GM21737 (cell line): ENCODE results near the gene ZNF232.
"Not testable (repeated sequence)": the region's sequence is repeated elsewhere in the genome, so short reads cannot be mapped to it uniquely, and the experiment has no call there.

ENCODE experiments used
- ATAC-seq: cut with Tn5 transposase; IDR thresholded peaks from one replicate; pipeline ENCODE4 v1.9.1; 2021; ENCODE audit warnings: mild to moderate bottlenecking, moderate library complexity; ENCODE audit not compliant: unreplicated experiment

Gene ZNF232

GRCh38 chr17:5111402-5112204 lies at the start of gene ZNF232:
ZNF232 (minus strand) TSS chr17:5111878; CDS start chr17:5111822, 56 bp downstream.
- ATAC-seq, result peak; percentile 88

GRCh38 chr17:5160702-5161101 lies 49.0 kb upstream of the ZNF232 start:
- not testable (repeated sequence) for ATAC-seq

DNA sequence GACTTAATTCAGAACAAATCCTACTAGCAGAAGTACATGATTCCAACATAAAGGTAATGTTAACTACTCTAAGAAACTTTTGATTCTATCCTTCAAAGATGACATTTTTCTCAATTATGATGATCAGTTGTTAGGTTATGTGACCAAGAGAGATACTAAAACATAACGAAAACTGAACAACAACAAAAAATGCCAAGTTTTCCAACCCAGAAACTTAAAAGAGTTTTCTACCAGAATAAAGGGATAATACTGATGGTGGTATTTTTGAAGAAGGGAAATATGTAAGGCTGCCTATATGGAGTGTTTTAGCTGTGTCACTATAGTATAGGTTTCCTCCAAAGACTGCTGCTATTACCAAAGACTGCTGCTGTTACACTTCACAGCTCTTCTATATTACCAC lies 34.4 kb upstream of the ZNF232 start:
- ATAC-seq, result not testable (repeated sequence)

GRCh38 chr17:5142877-5143276 lies 31.2 kb upstream of the ZNF232 start:
- ATAC-seq, result not testable (repeated sequence)

DNA sequence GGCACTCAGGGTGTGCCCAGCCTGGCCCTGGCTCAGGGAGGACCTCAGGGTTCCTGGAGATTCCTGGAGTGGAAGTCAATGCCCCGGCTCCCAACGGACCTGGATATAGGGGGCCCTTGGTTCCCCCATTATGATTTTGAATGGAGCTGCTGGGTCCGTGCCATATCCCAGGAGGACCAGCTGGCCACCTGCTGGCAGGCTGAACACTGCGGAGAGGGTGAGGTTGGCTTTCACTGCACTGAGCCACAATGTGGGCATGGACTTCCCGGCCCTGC lies 27.7 kb upstream of the ZNF232 start:
- no peak for ATAC-seq

DNA sequence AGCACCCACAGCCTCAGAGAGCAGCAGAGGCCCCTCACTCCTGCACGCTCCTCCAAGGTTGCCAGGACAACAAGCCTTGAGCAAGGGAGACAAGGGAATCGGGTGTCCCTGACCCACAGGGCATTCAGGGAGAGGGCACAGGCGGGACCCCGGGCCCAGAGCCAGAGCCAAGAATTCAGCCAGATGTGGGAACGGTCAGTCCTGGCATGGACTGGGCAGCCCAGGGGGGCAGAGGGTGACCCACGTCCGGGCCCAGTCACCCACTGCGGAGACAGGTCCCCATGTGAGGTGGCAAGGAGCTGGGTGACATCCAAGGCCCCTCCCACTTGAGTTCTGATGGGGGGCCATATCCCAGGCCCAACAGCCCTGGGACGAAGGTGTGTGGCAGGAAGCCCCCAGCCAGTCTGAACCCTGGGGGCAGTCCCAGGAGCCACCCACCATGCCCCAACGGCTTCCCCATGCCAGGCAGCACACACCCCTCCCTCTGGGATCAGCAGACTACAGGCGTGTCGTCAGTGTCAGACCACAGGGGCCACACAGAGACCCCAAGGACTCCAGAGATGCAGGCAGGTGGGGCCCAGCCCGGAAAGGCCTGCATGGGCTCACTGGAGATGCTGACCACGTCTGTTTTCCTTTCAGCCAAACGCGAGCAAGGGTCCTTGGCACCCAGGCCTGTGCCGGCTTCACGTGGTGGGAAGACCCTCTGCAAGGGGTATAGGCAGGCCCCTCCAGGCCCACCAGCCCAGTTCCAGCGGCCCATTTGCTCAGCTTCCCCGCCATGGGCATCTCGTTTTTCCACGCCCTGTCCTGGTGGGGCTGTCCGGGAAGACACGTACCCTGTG lies 27.2 kb upstream of the ZNF232 start:
- ATAC-seq, result no peak

DNA sequence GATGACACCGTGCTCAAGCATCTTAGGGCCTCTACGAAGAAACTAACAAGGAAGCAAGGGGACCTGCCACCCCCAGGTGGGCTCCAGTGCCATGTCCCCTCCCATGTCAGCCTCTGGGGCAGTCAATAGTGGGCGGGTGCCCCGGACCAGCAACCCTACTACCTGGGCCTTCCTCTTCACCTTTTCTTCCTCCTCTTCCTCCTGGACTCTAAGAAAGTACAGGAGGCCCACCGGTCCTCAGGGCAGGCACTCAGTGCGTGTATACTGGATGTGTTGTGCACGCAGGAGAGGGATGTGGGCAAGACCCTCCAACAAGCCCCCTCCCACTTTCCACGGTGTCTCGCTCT lies 26.5 kb upstream of the ZNF232 start:
- ATAC-seq, result not testable (repeated sequence)

GRCh38 chr17:5137511-5138197 lies 26.0 kb upstream of the ZNF232 start:
- not testable (repeated sequence) for ATAC-seq

- not testable (repeated sequence) for ATAC-seq
Observed at GRCh38 chr17:5136580-5137412, 25.1 kb upstream of the ZNF232 start.

DNA sequence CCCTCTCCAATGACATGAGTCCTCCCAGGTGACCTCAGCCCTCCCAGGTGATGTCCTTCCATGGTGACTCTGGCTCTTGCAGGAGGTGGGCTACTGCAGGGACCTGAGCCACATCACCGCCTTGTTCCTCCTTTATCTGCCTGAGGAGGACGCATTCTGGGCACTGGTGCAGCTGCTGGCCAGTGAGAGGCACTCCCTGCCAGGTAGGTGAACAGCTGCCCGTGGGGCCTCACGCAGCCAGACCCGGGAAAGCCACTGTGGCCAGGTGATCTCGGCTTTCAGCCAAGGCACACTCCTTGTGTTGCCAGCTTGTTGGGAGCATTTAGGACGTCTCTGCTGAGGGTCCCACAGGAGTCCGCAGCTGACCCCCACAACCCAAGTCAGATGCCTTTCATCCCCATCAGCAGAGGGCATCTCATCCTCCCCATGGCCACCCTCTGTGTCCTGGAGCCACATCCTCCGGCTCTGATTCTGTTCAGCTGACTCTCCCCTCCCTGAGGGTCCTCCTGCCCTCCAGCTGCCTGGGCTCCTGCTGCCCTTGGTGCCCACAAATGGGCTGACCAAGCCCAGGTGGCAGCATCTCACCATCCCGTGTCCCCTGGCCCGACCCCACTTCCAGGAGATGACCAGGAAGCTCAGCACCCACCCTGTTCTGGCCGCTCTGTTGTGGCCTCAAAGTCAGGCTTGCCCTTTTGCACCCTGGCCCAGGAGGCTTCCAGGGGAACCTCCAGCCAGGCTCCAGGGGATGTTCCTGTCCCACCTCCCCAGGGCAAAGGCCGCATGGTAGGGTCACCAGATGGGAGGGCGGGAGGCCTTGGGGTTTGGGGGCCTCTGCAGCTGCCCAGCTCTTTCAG lies 24.3 kb upstream of the ZNF232 start:
- ATAC-seq, result no peak

- ATAC-seq, result not testable (repeated sequence)
Observed at GRCh38 chr17:5135131-5135712, 23.5 kb upstream of the ZNF232 start.

- ATAC-seq, result not testable (repeated sequence)
Observed at GRCh38 chr17:5134571-5134970, 22.9 kb upstream of the ZNF232 start.

DNA sequence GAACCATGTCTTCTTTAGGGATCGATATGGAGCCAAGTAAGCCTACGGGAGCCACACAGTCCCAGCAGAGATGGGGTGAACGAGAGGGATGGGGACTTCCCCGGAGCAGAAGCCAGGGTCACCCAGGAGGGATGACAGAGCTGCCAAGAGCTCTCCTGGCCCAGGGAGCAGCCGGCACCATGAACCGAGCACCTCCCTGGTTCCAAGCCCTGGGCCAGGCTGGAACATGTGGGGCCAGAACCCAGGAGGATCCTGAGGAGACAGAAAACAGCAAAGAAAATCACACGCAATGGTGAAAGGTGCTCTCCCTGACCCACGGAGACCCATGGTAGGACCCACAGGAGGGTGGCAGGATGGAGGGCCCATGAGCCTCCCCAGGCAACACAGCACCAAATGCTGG lies 22.3 kb upstream of the ZNF232 start:
- not testable (repeated sequence) for ATAC-seq

DNA sequence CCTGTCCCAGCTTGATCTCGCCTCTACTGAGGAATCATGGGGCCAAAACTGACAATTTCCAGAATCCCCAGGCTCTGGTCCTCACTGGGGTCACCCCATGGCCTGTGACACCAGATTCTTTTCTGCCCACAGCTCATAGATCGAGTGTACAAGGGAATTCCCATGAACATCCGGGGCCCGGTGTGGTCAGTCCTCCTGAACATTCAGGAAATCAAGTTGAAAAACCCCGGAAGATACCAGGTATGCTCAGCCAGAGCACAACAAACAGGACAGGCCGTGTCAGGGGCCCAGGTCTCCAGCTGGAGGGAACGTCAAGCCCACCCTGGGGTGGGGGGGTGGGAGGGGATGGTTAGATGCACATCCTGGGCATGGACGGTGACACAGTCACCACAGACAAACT lies 21.6 kb upstream of the ZNF232 start:
- ATAC-seq, result no peak

DNA sequence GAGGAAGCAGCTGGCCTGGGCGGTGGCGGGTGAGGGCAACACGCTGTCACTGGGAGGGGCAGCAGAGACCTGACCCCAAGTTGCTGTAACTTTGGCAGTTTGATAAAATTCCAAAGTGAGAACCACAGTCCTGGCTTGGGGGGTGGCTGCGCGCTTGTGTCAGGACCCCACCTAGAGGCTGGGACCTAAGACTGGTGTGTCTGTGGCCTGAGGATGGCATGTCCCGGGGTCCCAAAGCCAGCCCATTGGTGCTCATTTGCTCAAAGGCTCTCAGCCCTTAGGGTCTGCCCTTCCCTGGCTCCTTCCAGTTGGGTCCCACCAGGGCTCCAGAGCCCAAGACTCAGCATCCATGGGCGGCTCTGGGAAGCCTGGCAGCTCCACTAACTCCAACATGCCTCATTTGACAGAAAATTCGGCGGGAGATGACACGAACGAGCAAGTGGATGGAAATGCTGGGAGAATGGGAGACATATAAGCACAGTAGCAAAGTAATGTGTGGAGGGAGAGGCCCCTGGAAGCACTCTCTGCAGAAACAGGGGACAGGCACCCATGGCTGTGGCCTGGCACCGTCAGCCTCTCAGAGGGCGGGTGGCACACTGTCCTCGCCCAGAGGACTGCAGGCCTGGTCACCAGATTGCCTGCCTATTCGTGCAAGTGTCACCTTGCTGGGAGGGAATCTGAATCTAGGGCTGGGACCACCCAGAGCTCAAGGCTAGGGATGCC lies 21.0 kb upstream of the ZNF232 start:
- not testable (repeated sequence) for ATAC-seq

GRCh38 chr17:5131799-5132502 lies 20.3 kb upstream of the ZNF232 start:
- ATAC-seq, result not testable (repeated sequence)

- ATAC-seq, result no peak
Observed at GRCh38 chr17:5131146-5131715, 19.6 kb upstream of the ZNF232 start.

- ATAC-seq, result not testable (repeated sequence)
Observed at GRCh38 chr17:5130687-5131086, 19.0 kb upstream of the ZNF232 start.
